SK-N-SH treated with all-trans-retinoic acid at 6 μM for 48 hours (cell line): ENCODE results near the gene CRMP1.
"Not testable (repeated sequence)": the region's sequence is repeated elsewhere in the genome, so short reads cannot be mapped to it uniquely, and the experiment has no call there.

Source experiments
- ATAC-seq: fragments of 200-7000 bp; cut with Tn5 transposase; 3 replicates; pipeline ENCODE4 v1.9.1; 2020; ENCODE audit warnings: mild to moderate bottlenecking, moderate library complexity
- ARNTL ChIP-seq: fragments of 450-650 bp; formaldehyde crosslinking; IDR thresholded peaks from 2 replicates; pipeline ENCODE4 v1.5.0; 2020; ENCODE audit warnings: low read depth, mild to moderate bottlenecking, moderate library complexity, borderline replicate concordance
- BACH2 ChIP-seq: fragments of 250-450 bp; sonication (Bioruptor Pico); IDR thresholded peaks from 2 replicates; pipeline ENCODE4 v1.9.0; 2021; ENCODE audit warnings: mild to moderate bottlenecking, borderline replicate concordance
- CREB5 ChIP-seq: fragments of 250-450 bp; sonication (Bioruptor Pico); IDR thresholded peaks from 2 replicates; pipeline ENCODE4 v1.5.1; 2020; ENCODE audit warnings: low read depth, mild to moderate bottlenecking, moderate library complexity
- CSDC2 ChIP-seq: fragments of 250-450 bp; sonication (Bioruptor Pico); IDR thresholded peaks from 2 replicates; pipeline ENCODE4 v1.5.0; 2020; ENCODE audit warnings: mild to moderate bottlenecking, moderate library complexity
- CSRNP3 ChIP-seq: fragments of 250-450 bp; sonication (Bioruptor Pico); IDR thresholded peaks from 2 replicates; pipeline ENCODE4 v1.5.1; 2021; ENCODE audit warnings: mild to moderate bottlenecking, moderate library complexity
- ESRRG ChIP-seq: fragments of 250-450 bp; sonication (Bioruptor Pico); IDR thresholded peaks from 2 replicates; pipeline ENCODE4 v1.6.1; 2021; ENCODE audit warnings: mild to moderate bottlenecking
- GLIS3 ChIP-seq: fragments of 250-450 bp; sonication (Bioruptor Pico); IDR thresholded peaks from 2 replicates; pipeline ENCODE4 v1.5.0; 2020; ENCODE audit warnings: mild to moderate bottlenecking, moderate library complexity
- ISL1 ChIP-seq: fragments of 250-450 bp; sonication (Bioruptor Pico); IDR thresholded peaks from 2 replicates; pipeline ENCODE4 v2.1.2; 2022; ENCODE audit warnings: mild to moderate bottlenecking, moderate library complexity
- OSR1 ChIP-seq: fragments of 250-450 bp; sonication (Bioruptor Pico); IDR thresholded peaks from 2 replicates; pipeline ENCODE4 v1.8.0; 2022; ENCODE audit warnings: moderate library complexity, mild to moderate bottlenecking, inconsistent platforms
- PATZ1 ChIP-seq: fragments of 250-450 bp; sonication (Bioruptor Pico); IDR thresholded peaks from 2 replicates; pipeline ENCODE4 v1.8.0; 2020; ENCODE audit warnings: mild to moderate bottlenecking, moderate library complexity, borderline replicate concordance
- POU6F1 ChIP-seq: fragments of 250-450 bp; sonication (Bioruptor Pico); IDR thresholded peaks from 2 replicates; pipeline ENCODE4 v1.8.0; 2021; ENCODE audit warnings: low read depth, mild to moderate bottlenecking, moderate library complexity, borderline replicate concordance
- PPARA ChIP-seq: fragments of 250-450 bp; sonication (Bioruptor Pico); IDR thresholded peaks from 2 replicates; pipeline ENCODE4 v1.5.0; 2020; ENCODE audit warnings: mild to moderate bottlenecking, borderline replicate concordance
- RARB ChIP-seq: fragments of 250-450 bp; sonication (Bioruptor Pico); IDR thresholded peaks from 2 replicates; pipeline ENCODE4 v1.8.0; 2021; ENCODE audit warnings: mild to moderate bottlenecking, moderate library complexity
- SNAI2 ChIP-seq: fragments of 250-450 bp; sonication (Bioruptor Pico); IDR thresholded peaks from 2 replicates; pipeline ENCODE4 v1.5.0; 2020; ENCODE audit warnings: mild to moderate bottlenecking, moderate library complexity
- TCF4 ChIP-seq: fragments of 250-450 bp; sonication (Bioruptor Pico); IDR thresholded peaks from 2 replicates; pipeline ENCODE4 v1.8.0; 2021; ENCODE audit warnings: mild to moderate bottlenecking, moderate library complexity, borderline replicate concordance
- TOX ChIP-seq: fragments of 250-450 bp; sonication (Bioruptor Pico); IDR thresholded peaks from 2 replicates; pipeline ENCODE4 v1.8.0; 2021; ENCODE audit warnings: mild to moderate bottlenecking, moderate library complexity, borderline replicate concordance
- TSHZ2 ChIP-seq: fragments of 250-450 bp; sonication (Bioruptor Pico); IDR thresholded peaks from 2 replicates; pipeline ENCODE4 v1.5.0; 2020; ENCODE audit warnings: mild to moderate bottlenecking, moderate library complexity
- ZC3H10 ChIP-seq: fragments of 250-450 bp; sonication (Bioruptor Pico); IDR thresholded peaks from 2 replicates; pipeline ENCODE4 v1.5.1; 2021; ENCODE audit warnings: mild to moderate bottlenecking, moderate library complexity
- ZFP3 ChIP-seq: fragments of 250-450 bp; sonication (Bioruptor Pico); IDR thresholded peaks from 2 replicates; pipeline ENCODE4 v1.5.0; 2020; ENCODE audit warnings: mild to moderate bottlenecking, moderate library complexity
- ZFP30 ChIP-seq: fragments of 450-650 bp; formaldehyde crosslinking; IDR thresholded peaks from 2 replicates; pipeline ENCODE4 v1.5.0; 2022; ENCODE audit warnings: mild to moderate bottlenecking, moderate library complexity
- ZNF70 ChIP-seq: fragments of 450-650 bp; formaldehyde crosslinking; IDR thresholded peaks from 2 replicates; pipeline ENCODE4 v1.5.0; 2020; ENCODE audit warnings: mild to moderate bottlenecking, moderate library complexity
- ZNF8 ChIP-seq: fragments of 450-650 bp; formaldehyde crosslinking; IDR thresholded peaks from 2 replicates; pipeline ENCODE4 v1.5.0; 2020; ENCODE audit warnings: mild to moderate bottlenecking, moderate library complexity

Gene CRMP1

DNA sequence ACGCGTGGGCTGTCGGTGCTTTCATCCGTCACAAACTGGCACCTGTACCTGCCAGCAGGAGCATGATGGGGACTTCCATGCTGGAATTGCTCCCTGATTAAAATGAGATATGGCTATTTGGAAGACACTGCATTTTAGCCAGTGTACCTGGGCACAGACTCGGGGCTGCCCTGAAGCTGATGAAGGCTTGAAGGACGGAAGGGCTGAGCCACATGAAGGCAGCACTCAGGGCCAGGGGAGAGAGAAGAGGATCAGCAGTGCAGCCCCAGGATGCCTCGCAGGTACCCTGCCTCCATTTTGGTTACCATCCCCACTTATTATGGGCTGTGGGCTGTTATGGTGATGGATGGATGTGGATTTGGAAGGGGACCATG lies 79.0 kb downstream of the CRMP1 start:
- no peak for ATAC-seq
- no peak for TF ChIP-seq ESRRG (CRISPR knock-in tag)
- TF ChIP-seq CSDC2 = no peak
- TF ChIP-seq TSHZ2 (CRISPR knock-in tag) = no peak
- TF ChIP-seq PATZ1 (CRISPR knock-in tag) = no peak
- no peak for TF ChIP-seq TCF4 (CRISPR knock-in tag)
- no peak for TF ChIP-seq POU6F1
- no peak for TF ChIP-seq PPARA (CRISPR knock-in tag)
- no peak for TF ChIP-seq CSRNP3 (CRISPR knock-in tag)
- no peak for TF ChIP-seq ZNF8 (CRISPR knock-in tag)
- TF ChIP-seq SNAI2 (CRISPR knock-in tag) = no peak
- no peak for TF ChIP-seq ZNF70 (CRISPR knock-in tag)
- no peak for TF ChIP-seq GLIS3
- TF ChIP-seq ZFP30 (CRISPR knock-in tag) = no peak
- no peak for TF ChIP-seq ZC3H10 (CRISPR knock-in tag)
- no peak for TF ChIP-seq OSR1 (CRISPR knock-in tag)
- TF ChIP-seq ZFP3 (CRISPR knock-in tag) = no peak
- TF ChIP-seq ISL1 (CRISPR knock-in tag) = no peak
- TF ChIP-seq RARB = no peak

DNA sequence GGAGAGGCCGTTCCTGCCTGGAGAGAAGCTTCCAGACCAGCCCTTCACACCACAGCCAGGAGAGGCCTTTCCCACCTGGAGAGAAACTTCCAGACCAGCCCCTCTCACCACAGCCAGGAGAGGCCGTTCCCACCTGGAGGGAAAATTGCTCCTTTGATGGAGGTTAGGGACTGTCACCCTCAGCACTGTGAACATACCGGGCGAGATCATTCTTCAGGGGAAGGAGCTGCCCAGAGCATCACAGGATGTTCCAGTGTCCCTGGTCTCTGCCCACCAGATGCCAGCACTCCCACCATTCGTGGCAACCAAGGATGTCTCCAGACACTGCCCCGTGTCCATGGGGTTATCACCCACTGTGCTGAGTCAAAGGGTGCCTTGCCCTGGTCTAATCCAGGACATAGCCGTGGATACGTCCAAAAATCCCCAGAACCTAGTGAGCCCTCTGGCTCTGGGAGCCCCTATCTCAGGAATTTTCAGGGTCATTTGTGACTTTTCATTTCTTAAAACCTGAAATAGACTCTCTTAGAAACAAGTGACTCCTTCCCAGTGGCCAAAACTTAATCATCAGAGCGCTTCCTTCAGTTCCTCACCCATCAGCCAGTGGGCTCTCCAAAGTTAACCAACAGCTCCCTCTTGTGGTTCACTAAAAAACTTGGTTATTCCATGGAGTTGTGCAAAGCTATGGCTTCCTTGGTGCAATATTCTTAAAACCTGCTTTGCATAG lies 80.2 kb downstream of the CRMP1 start:
- peak; percentile 92 for ATAC-seq
- TF ChIP-seq ZNF8 (CRISPR knock-in tag) (no peak), ZNF70 (CRISPR knock-in tag) (no peak), ARNTL (no peak), CSRNP3 (CRISPR knock-in tag) (no peak), PATZ1 (CRISPR knock-in tag) (no peak), PPARA (CRISPR knock-in tag) (no peak), CSDC2 (no peak), BACH2 (CRISPR knock-in tag) (no peak), CREB5 (no peak), SNAI2 (CRISPR knock-in tag) (no peak), RARB (no peak), TSHZ2 (CRISPR knock-in tag) (no peak), OSR1 (CRISPR knock-in tag) (no peak), ZFP3 (CRISPR knock-in tag) (no peak), ZFP30 (CRISPR knock-in tag) (no peak), TOX (no peak), ZC3H10 (CRISPR knock-in tag) (no peak), GLIS3 (no peak)
- TF ChIP-seq, all 23 proteins: peak for 0

- not testable (repeated sequence) for ATAC-seq
These were observed 80.8 kb downstream of the CRMP1 start for GRCh38 chr4:5812057-5812456.
